ENCODE measurements around the gene CHST5. TPM values are rescaled to one million over a fixed set of nuclear protein-coding genes. Genes with fewer than 3 reads are reported as not detected.
"Not testable (repeated sequence)": the region's sequence is repeated elsewhere in the genome, so short reads cannot be mapped to it uniquely, and the experiment has no call there.

The CHST5 gene
- total and polyA plus RNA-seq, 4 donors, result 0.97 to 1.5 TPM; not detected in 2

DNA sequence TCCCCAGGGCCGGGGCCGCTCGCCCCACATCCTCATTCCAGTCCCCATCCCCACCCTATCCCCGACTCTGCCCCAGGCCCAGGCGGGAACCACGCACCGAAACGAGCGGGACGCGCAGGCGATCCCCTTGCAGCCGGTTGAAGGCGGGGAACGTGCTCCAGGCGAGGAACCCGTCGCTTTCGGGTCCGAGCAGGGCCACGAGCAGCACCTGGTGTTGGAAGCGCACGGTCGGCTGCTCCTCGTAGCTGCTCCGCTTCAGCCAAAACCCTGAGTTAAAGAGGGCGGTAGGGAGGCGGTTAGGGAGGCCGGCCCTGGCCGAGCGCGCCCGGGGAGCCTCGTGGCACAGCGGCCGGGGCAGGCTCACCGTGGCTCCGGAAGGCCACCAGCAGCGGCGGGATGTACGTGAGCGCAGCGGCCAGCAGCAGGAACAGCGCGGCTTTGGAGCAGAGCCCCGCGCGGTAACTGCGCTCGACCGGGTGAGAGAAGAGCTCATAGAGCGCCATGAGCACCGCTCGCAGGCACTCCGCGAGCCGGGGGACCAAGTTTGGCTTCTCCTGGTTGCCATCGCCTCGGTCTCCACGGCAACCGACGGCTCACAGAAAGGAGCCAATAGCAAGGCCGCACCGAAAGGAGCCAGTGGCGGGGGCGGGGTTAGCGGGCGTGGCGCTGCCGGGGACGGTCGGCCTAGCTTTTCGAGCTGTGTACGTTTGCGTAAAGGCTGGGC lies 20.0 kb upstream of the CHST5 start, which contains the start of gene TMEM231:
TMEM231 (minus strand) TSS at position 546 of the 724 bp plus-strand sequence; CDS start at position 503, 43 bp downstream.
- peak; percentile 97 for ATAC-seq (ENCODE audit: low FRiP score)
- Histone ChIP-seq H3K4me1 (ENCODE audit: control insufficient read depth in 1 of 2, insufficient read depth in 2 of 2, low read length in 2 of 2) (no peaks in the 10 kb centered on the region), H3K9me3 (ENCODE audit: control insufficient read depth, low read length) (no peaks in the 10 kb centered on the region), H3K27ac (ENCODE audit: low read depth in 1 of 2, low read length in 2 of 2) (peak within 1 kb of the TSS in 1 of 2 donors; percentile 54), H3K27me3 (ENCODE audit: control insufficient read depth in 1 of 2, insufficient read depth in 2 of 2, low read length in 1 of 2) (no peaks in the 10 kb centered on the region), H3K4me3 (ENCODE audit: low read length in 2 of 2) (peak within 1 kb of the TSS; percentile 45 to 69), H3K36me3 (ENCODE audit: control insufficient read depth in 1 of 2, insufficient read depth in 2 of 2, low read length in 1 of 2) (no peaks in the 10 kb centered on the region)
- intact Hi-C loops (cut with DNase I), result no loop called here
- DNase-seq, result peak; percentile 99
- 0 to 1% methylated on average over 73 to 75 of the region's 75 CpGs for WGBS, 2 donors

DNA sequence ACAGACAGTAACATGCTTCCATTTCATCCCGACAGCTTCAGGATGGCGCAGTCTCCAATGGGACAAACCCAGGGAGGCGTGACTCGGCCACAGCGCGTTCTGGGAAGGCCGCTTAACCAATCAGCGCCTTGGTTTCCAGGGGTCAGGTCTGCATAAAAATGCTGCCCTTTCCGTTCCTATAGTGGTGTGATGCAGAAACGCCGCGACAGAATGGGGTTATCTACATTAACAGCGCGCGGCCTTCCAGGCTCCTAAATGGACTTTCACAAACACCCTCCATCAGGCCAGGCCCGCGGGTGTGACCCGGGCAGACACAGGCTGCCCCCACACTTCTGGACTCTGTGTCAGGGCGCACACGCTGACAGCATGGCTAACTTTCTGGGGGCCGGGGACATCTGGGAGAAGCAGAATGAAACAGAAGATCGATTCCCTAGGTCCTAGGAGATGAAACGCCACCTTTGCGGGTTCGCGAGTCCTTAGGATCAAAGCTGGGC lies 19.4 kb upstream of the CHST5 start:
- peak; percentile 89 to 92 for DNase-seq

DNA sequence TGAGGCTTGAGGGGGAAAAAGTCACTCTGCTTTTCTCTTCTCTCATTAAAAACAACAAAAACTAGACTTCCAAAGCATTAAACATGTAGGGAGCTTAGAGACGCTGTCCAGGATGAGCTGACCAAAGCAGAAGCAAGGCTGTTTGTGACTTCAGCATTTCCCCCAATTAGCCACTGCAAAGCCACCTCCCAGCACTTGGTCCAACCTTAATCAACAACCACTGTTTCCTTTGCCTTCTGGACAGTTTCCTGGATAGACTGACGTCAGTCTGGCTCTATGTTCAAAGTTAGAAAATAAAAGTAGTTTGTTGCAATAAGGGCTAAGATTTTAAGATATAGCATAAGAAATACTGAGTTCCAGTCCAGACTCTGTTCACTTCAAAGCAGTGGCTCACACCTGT lies 17.0 kb upstream of the CHST5 start:
- H3K9me3 ChIP-seq (ENCODE audit: control insufficient read depth, low read length), result no peaks in the 10 kb centered on the region
- H3K4me1 ChIP-seq (ENCODE audit: control insufficient read depth in 1 of 2, insufficient read depth in 2 of 2, low read length in 2 of 2), result no peaks in the 10 kb centered on the region
- ATAC-seq (ENCODE audit: low FRiP score), result no peak
- H3K27me3 ChIP-seq (ENCODE audit: control insufficient read depth in 1 of 2, insufficient read depth in 2 of 2, low read length in 1 of 2), result no peaks in the 10 kb centered on the region
- no peak overlapping the region for H3K4me3 ChIP-seq (ENCODE audit: low read length in 2 of 2)
- intact Hi-C loops (cut with DNase I), result no loop called here
- H3K36me3 ChIP-seq (ENCODE audit: control insufficient read depth in 1 of 2, insufficient read depth in 2 of 2, low read length in 1 of 2), result no peaks in the 10 kb centered on the region
- WGBS, 2 donors, result 26 to 28% methylated on average over 2 of the region's 2 CpGs
- no peak for DNase-seq
- no peak overlapping the region for H3K27ac ChIP-seq (ENCODE audit: low read depth in 1 of 2, low read length in 2 of 2)

More for the DNA sequence above, 19.4 kb upstream of the CHST5 start:
- WGBS, 2 donors, result 0 to 1% methylated on average over 26 of the region's 26 CpGs
- H3K4me1 ChIP-seq (ENCODE audit: control insufficient read depth in 1 of 2, insufficient read depth in 2 of 2, low read length in 2 of 2), result no peaks in the 10 kb centered on the region
- H3K27me3 ChIP-seq (ENCODE audit: control insufficient read depth in 1 of 2, insufficient read depth in 2 of 2, low read length in 1 of 2), result no peaks in the 10 kb centered on the region
- ATAC-seq (ENCODE audit: low FRiP score), result peak; percentile 90
- no peaks in the 10 kb centered on the region for H3K9me3 ChIP-seq (ENCODE audit: control insufficient read depth, low read length)
- H3K27ac ChIP-seq (ENCODE audit: low read depth in 1 of 2, low read length in 2 of 2), result peak overlapping the region in 1 of 2 donors; percentile 54
- no peaks in the 10 kb centered on the region for H3K36me3 ChIP-seq (ENCODE audit: control insufficient read depth in 1 of 2, insufficient read depth in 2 of 2, low read length in 1 of 2)
- peak overlapping the region; percentile 45 to 69 for H3K4me3 ChIP-seq (ENCODE audit: low read length in 2 of 2)
- intact Hi-C loops (cut with DNase I), result no loop called here

DNA sequence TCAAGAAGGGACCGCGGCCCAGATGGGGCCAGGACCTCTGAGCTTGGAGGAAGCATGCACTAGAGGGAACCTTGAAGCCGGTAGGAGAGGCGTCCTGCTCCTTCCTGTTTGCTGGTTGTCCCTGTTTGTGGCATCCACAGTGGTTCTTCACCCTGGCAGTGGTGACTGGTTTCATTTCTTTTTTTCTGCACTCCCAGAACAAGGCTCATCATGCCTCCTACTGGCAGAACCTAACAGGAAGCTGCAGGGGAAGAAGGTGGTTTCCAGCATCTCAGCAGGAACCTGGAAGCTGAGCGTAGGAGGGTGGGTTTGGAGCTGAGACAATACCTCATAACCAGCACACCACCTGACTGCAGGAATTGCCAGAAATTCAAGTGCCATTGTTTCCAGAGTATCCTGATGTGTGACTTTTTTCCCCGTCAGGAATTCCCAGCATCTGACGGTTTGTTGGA lies 14.3 kb upstream of the CHST5 start:
- Histone ChIP-seq H3K4me3 (ENCODE audit: low read length in 2 of 2) (no peak overlapping the region), H3K9me3 (ENCODE audit: control insufficient read depth, low read length) (no peaks in the 10 kb centered on the region), H3K4me1 (ENCODE audit: control insufficient read depth in 1 of 2, insufficient read depth in 2 of 2, low read length in 2 of 2) (no peaks in the 10 kb centered on the region), H3K27me3 (ENCODE audit: control insufficient read depth in 1 of 2, insufficient read depth in 2 of 2, low read length in 1 of 2) (no peaks in the 10 kb centered on the region), H3K36me3 (ENCODE audit: control insufficient read depth in 1 of 2, insufficient read depth in 2 of 2, low read length in 1 of 2) (no peaks in the 10 kb centered on the region), H3K27ac (ENCODE audit: low read depth in 1 of 2, low read length in 2 of 2) (no peak overlapping the region)
- DNase-seq (peak in 1 of 2 donors; percentile 61), ATAC-seq (ENCODE audit: low FRiP score) (peak; percentile 72)
- intact Hi-C loops (cut with DNase I), result no loop called here
- 86 to 90% methylated on average over 7 of the region's 7 CpGs for WGBS, 2 donors

DNA sequence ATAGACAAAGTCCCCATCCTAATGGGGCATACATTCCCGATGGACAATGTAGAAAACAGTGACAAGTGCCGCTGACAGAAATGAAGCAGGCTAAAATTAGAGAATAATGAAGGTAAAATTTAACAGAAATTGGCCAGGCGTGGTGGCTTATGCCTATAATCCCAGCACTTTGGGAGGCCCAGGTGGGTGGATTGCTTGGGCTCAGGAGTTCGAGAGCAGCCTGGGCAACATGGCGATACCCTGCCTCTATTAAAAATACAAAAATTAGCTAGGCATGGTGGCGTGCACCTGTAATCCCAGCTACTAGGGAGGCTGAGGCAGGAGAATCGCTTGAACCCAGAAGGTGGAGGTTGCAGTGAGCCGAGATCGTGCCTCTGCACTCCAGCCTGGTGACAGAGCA lies 12.5 kb upstream of the CHST5 start:
- H3K4me1 ChIP-seq (ENCODE audit: control insufficient read depth in 1 of 2, insufficient read depth in 2 of 2, low read length in 2 of 2); H3K9me3 ChIP-seq (ENCODE audit: control insufficient read depth, low read length); H3K27ac ChIP-seq (ENCODE audit: low read depth in 1 of 2, low read length in 2 of 2); intact Hi-C loops (cut with DNase I); H3K36me3 ChIP-seq (ENCODE audit: control insufficient read depth in 1 of 2, insufficient read depth in 2 of 2, low read length in 1 of 2); H3K27me3 ChIP-seq (ENCODE audit: control insufficient read depth in 1 of 2, insufficient read depth in 2 of 2, low read length in 1 of 2); ATAC-seq (ENCODE audit: low FRiP score); DNase-seq; H3K4me3 ChIP-seq (ENCODE audit: low read length in 2 of 2): not testable (repeated sequence)
- 97 to 98% methylated on average over 9 of the region's 9 CpGs for WGBS, 2 donors

- DNase-seq, result no peak
- H3K27me3 ChIP-seq (ENCODE audit: control insufficient read depth in 1 of 2, insufficient read depth in 2 of 2, low read length in 1 of 2), result no peaks in the 10 kb centered on the region
Observed at GRCh38 chr16:75546293-75546692, 10.4 kb upstream of the CHST5 start.

DNA sequence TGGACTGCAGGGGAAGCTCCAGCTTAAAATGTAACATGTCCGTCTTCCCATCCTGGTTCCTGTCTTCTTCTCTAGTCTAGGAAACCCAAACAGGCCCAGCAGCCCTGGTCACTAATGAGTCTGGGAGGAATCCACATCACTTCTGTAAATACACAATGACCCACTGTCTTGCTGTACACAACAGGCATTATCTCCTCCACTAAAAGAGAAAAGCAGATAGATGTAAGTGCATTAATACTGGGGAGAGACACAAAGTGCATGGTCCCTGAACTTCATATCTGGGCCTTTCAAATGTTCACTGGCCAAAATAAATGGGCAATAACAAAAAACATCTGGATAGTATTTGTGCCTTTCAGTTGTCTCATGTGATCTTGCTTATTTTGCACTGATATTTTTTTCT lies 10.0 kb upstream of the CHST5 start:
- H3K4me3 ChIP-seq (ENCODE audit: low read length in 2 of 2); H3K9me3 ChIP-seq (ENCODE audit: control insufficient read depth, low read length); DNase-seq; intact Hi-C loops (cut with DNase I); H3K27me3 ChIP-seq (ENCODE audit: control insufficient read depth in 1 of 2, insufficient read depth in 2 of 2, low read length in 1 of 2); H3K27ac ChIP-seq (ENCODE audit: low read depth in 1 of 2, low read length in 2 of 2); H3K4me1 ChIP-seq (ENCODE audit: control insufficient read depth in 1 of 2, insufficient read depth in 2 of 2, low read length in 2 of 2); ATAC-seq (ENCODE audit: low FRiP score); H3K36me3 ChIP-seq (ENCODE audit: control insufficient read depth in 1 of 2, insufficient read depth in 2 of 2, low read length in 1 of 2): not testable (repeated sequence)
- no CpG with 5 or more reads among the region's 1 CpG for WGBS, 2 donors

More at GRCh38 chr16:75546293-75546692, 10.4 kb upstream of the CHST5 start:
- H3K9me3 ChIP-seq (ENCODE audit: control insufficient read depth, low read length), result no peaks in the 10 kb centered on the region
- ATAC-seq (ENCODE audit: low FRiP score), result no peak
- no peak overlapping the region for H3K4me3 ChIP-seq (ENCODE audit: low read length in 2 of 2)
- intact Hi-C loops (cut with DNase I), result no loop called here
- no peaks in the 10 kb centered on the region for H3K4me1 ChIP-seq (ENCODE audit: control insufficient read depth in 1 of 2, insufficient read depth in 2 of 2, low read length in 2 of 2)
- no peak overlapping the region for H3K27ac ChIP-seq (ENCODE audit: low read depth in 1 of 2, low read length in 2 of 2)
- WGBS, 2 donors, result 94 to 95% methylated on average over 7 of the region's 7 CpGs
- H3K36me3 ChIP-seq (ENCODE audit: control insufficient read depth in 1 of 2, insufficient read depth in 2 of 2, low read length in 1 of 2), result peaks cover 0 to 3% of the 10 kb centered on the region in 2 donors

GRCh38 chr16:75542462-75542861 lies 6.6 kb upstream of the CHST5 start:
- ATAC-seq (ENCODE audit: low FRiP score); H3K4me1 ChIP-seq (ENCODE audit: control insufficient read depth in 1 of 2, insufficient read depth in 2 of 2, low read length in 2 of 2); intact Hi-C loops (cut with DNase I); H3K36me3 ChIP-seq (ENCODE audit: control insufficient read depth in 1 of 2, insufficient read depth in 2 of 2, low read length in 1 of 2); H3K9me3 ChIP-seq (ENCODE audit: control insufficient read depth, low read length); H3K27me3 ChIP-seq (ENCODE audit: control insufficient read depth in 1 of 2, insufficient read depth in 2 of 2, low read length in 1 of 2); H3K4me3 ChIP-seq (ENCODE audit: low read length in 2 of 2); H3K27ac ChIP-seq (ENCODE audit: low read depth in 1 of 2, low read length in 2 of 2): not testable (repeated sequence)
- DNase-seq, result peak in 1 of 2 donors; percentile 6
- WGBS, 2 donors, result 94 to 95% methylated on average over 8 of the region's 8 CpGs

DNA sequence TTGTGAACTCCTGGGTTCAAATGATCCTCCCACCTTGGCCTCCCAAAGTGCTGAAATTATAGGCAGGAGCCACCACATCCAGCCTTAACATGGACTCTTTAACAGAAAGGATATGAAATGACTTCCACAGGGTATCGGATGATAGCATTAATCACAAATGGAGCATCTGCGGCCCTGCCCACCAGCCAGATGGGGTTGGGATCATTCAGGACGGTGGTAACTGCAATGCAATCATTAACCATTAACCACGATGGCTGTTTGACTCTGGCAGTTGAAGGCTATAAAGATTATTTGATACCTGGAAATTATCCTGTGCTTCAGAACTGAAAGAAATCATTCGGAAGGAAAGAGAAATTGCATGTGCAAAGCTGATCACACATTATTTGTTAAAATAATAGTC lies 5.3 kb upstream of the CHST5 start:
- DNase-seq (no peak), ATAC-seq (ENCODE audit: low FRiP score) (no peak)
- Histone ChIP-seq H3K9me3 (ENCODE audit: control insufficient read depth, low read length) (no peaks in the 10 kb centered on the region), H3K4me1 (ENCODE audit: control insufficient read depth in 1 of 2, insufficient read depth in 2 of 2, low read length in 2 of 2) (no peaks in the 10 kb centered on the region), H3K27me3 (ENCODE audit: control insufficient read depth in 1 of 2, insufficient read depth in 2 of 2, low read length in 1 of 2) (no peaks in the 10 kb centered on the region), H3K36me3 (ENCODE audit: control insufficient read depth in 1 of 2, insufficient read depth in 2 of 2, low read length in 1 of 2) (peaks cover 0 to 3% of the 10 kb centered on the region in 2 donors), H3K4me3 (ENCODE audit: low read length in 2 of 2) (no peak overlapping the region), H3K27ac (ENCODE audit: low read depth in 1 of 2, low read length in 2 of 2) (no peak overlapping the region)
- intact Hi-C loops (cut with DNase I), result no loop called here
- WGBS, 2 donors, result 94 to 96% methylated on average over 5 of the region's 5 CpGs

All from aorta (tissue), 5 donors.